Activated naive CD4-positive, alpha-beta T cell treated with anti-CD3 and anti-CD28 coated beads, Interleukin-2, amount 50 U/mL, for 24 hours (primary cell): ENCODE results near the gene ARAP1.

Experiments used
- H3K27ac Mint-ChIP-seq: one replicate; pipeline ENCODE4 v1.8.0; 2021; ENCODE audit warnings: mild to moderate bottlenecking, mixed read lengths
- H3K27me3 Mint-ChIP-seq: one replicate; pipeline ENCODE4 v1.8.0; 2021; ENCODE audit warnings: mixed read lengths
- H3K36me3 Mint-ChIP-seq: one replicate; pipeline ENCODE4 v1.8.0; 2021; ENCODE audit warnings: mixed read lengths
- H3K4me1 Mint-ChIP-seq: one replicate; pipeline ENCODE4 v1.8.0; 2021; ENCODE audit warnings: mixed read lengths
- H3K4me3 Mint-ChIP-seq: one replicate; pipeline ENCODE4 v1.8.0; 2021; ENCODE audit warnings: mild to moderate bottlenecking, mixed read lengths
- H3K9me3 Mint-ChIP-seq: one replicate; pipeline ENCODE4 v1.8.0; 2021; ENCODE audit warnings: mixed read lengths

Gene ARAP1

DNA sequence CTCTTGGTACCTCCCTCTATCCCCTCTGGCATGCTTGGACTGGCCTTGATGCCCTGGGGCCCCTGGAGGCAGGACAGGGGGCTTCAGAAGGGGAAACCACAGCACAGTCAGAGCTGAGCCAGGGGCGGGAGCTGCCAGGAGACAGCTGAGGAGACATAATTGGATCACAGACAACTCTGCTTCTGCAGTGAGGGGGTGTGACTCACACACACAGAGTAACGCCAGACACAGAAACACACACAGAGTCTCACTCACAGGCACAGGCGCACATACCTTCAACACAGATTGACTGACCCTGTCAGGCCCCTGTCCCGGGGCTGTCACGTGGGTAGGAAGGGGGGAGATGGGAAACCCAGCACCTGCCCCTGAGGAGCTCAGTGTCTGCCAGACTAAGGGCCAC, 21.1 kb upstream of the ARAP1 start:
- Mint-ChIP-seq H3K4me3 (no peak overlapping the region), H3K9me3 (no peaks in the 10 kb centered on the region), H3K4me1 (peaks cover 4% of the 10 kb centered on the region), H3K27ac (no peak overlapping the region), H3K36me3 (no peaks in the 10 kb centered on the region), H3K27me3 (no peaks in the 10 kb centered on the region)

DNA sequence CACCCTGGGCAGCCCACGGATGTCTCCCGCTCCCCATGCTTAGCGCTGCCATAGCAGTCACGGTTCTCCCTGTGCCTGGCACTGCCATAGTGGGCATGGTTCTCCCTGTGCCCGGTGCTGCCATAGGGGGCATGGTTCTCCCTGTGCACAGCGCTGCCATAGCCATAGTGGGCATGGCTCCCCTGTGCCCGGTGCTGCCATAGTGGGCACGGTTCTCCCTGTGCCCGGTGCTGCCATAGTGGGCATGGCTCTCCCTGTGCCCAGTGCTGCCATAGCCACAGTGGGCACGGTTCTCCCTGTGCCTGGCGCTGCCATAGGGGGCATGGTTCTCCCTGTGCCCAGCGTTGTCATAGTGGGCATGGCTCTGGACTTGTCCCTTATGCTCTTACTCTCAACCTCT, 19.9 kb upstream of the ARAP1 start:
- Mint-ChIP-seq H3K4me1 (peaks cover 4% of the 10 kb centered on the region), H3K9me3 (no peaks in the 10 kb centered on the region), H3K4me3 (no peak overlapping the region), H3K27me3 (no peaks in the 10 kb centered on the region), H3K27ac (no peak overlapping the region), H3K36me3 (no peaks in the 10 kb centered on the region)

- Mint-ChIP-seq H3K36me3 (no peaks in the 10 kb centered on the region), H3K4me1 (peaks cover 4% of the 10 kb centered on the region), H3K27ac (no peak overlapping the region), H3K27me3 (no peaks in the 10 kb centered on the region), H3K9me3 (no peaks in the 10 kb centered on the region), H3K4me3 (no peak overlapping the region)
Measured at GRCh38 chr11:72771507-72771906, 19.3 kb upstream of the ARAP1 start.

DNA sequence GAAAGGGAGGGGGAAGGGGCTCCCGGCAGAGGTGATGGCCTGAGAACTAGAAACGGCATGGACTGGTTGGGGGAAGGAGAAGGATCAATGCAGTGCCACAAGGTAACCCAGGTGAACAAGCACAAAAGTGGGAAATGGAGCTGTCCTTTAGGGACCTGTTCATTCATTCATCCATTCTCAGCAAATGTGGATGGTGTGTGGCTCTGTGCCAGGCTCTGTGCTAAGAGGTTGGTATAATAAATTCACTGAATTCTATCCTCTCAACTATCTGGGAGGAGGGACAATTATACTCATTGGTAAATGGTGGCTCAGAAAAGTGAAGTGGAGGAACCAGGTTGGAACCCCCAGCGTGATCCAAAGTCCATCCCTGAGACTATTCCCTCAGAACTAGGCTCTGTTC, 18.6 kb upstream of the ARAP1 start:
- no peak overlapping the region for H3K27ac Mint-ChIP-seq
- no peaks in the 10 kb centered on the region for H3K36me3 Mint-ChIP-seq
- no peaks in the 10 kb centered on the region for H3K27me3 Mint-ChIP-seq
- H3K9me3 Mint-ChIP-seq: no peaks in the 10 kb centered on the region
- peaks cover under 1% of the 10 kb centered on the region for H3K4me1 Mint-ChIP-seq
- H3K4me3 Mint-ChIP-seq: no peak overlapping the region

- H3K27me3 Mint-ChIP-seq: no peaks in the 10 kb centered on the region
- no peaks in the 10 kb centered on the region for H3K9me3 Mint-ChIP-seq
- no peak overlapping the region for H3K27ac Mint-ChIP-seq
- no peak overlapping the region for H3K4me3 Mint-ChIP-seq
- H3K4me1 Mint-ChIP-seq: no peaks in the 10 kb centered on the region
- H3K36me3 Mint-ChIP-seq: no peaks in the 10 kb centered on the region
Measured at GRCh38 chr11:72769680-72770079, 17.5 kb upstream of the ARAP1 start.

GRCh38 chr11:72768581-72768980, 16.4 kb upstream of the ARAP1 start:
- H3K4me1 Mint-ChIP-seq: no peaks in the 10 kb centered on the region
- no peak overlapping the region for H3K4me3 Mint-ChIP-seq
- H3K36me3 Mint-ChIP-seq: no peaks in the 10 kb centered on the region
- no peak overlapping the region for H3K27ac Mint-ChIP-seq
- H3K9me3 Mint-ChIP-seq: no peaks in the 10 kb centered on the region
- no peaks in the 10 kb centered on the region for H3K27me3 Mint-ChIP-seq

DNA sequence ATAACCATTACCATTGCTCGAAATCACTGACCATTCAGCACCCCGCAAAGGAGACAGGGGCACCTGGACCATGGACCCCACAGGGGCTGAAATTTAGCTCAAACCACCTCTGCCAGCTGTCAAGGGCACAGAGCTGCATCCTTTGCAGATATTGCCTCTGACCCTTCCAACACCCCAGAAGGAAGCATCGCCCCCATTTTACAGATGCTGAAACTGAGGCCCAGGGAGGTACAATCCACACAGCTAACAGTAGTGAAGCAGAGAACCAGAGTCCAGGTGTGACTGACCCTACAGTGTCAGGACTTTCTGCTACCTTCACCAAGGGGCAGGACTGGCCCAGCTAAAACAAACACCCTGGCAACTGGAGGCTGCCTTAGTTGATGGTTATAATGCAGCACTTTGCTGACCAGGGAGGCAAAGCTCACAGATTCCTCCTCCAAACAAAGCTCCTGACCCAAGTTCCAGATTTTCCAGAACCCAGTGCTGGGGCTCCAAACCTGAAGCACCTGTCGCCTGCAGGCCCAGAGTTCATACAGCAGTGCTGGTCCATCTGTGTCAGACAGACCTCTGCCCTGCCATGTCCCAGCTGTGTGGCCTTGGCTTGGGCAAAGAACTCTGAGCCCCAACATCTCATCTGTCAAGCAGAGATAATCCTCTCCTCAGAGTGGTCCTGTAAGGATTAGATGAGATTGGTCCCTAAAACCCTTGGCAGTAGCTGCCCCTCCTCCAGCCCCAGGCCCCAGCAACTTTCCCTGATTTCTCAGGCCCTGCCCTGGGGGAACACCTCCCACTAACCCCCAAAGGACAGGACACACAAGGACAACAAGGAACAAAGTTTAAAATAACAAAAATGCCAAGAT, 15.2 kb upstream of the ARAP1 start:
- H3K4me1 Mint-ChIP-seq: peaks cover 5% of the 10 kb centered on the region
- H3K9me3 Mint-ChIP-seq: no peaks in the 10 kb centered on the region
- no peak overlapping the region for H3K27ac Mint-ChIP-seq
- no peaks in the 10 kb centered on the region for H3K36me3 Mint-ChIP-seq
- H3K27me3 Mint-ChIP-seq: no peaks in the 10 kb centered on the region
- no peak overlapping the region for H3K4me3 Mint-ChIP-seq

- Mint-ChIP-seq H3K9me3 (no peaks in the 10 kb centered on the region), H3K4me3 (no peak overlapping the region), H3K36me3 (no peaks in the 10 kb centered on the region), H3K27me3 (no peaks in the 10 kb centered on the region), H3K4me1 (peaks cover 5% of the 10 kb centered on the region), H3K27ac (no peak overlapping the region)
Measured at GRCh38 chr11:72766152-72766902, 14.1 kb upstream of the ARAP1 start.

- no peaks in the 10 kb centered on the region for H3K9me3 Mint-ChIP-seq
- no peak overlapping the region for H3K27ac Mint-ChIP-seq
- no peaks in the 10 kb centered on the region for H3K27me3 Mint-ChIP-seq
- no peaks in the 10 kb centered on the region for H3K36me3 Mint-ChIP-seq
- peaks cover 5% of the 10 kb centered on the region for H3K4me1 Mint-ChIP-seq
- H3K4me3 Mint-ChIP-seq: no peak overlapping the region
Measured at GRCh38 chr11:72764503-72764902, 12.3 kb upstream of the ARAP1 start.

- no peaks in the 10 kb centered on the region for H3K27me3 Mint-ChIP-seq
- H3K4me3 Mint-ChIP-seq: no peak overlapping the region
- H3K36me3 Mint-ChIP-seq: no peaks in the 10 kb centered on the region
- no peak overlapping the region for H3K27ac Mint-ChIP-seq
- H3K4me1 Mint-ChIP-seq: peaks cover 5% of the 10 kb centered on the region
- no peaks in the 10 kb centered on the region for H3K9me3 Mint-ChIP-seq
Measured at GRCh38 chr11:72763823-72764222, 11.6 kb upstream of the ARAP1 start.

GRCh38 chr11:72762641-72763304, 10.6 kb upstream of the ARAP1 start:
- Mint-ChIP-seq H3K27me3 (no peaks in the 10 kb centered on the region), H3K9me3 (no peaks in the 10 kb centered on the region), H3K4me3 (no peak overlapping the region), H3K27ac (no peak overlapping the region), H3K36me3 (no peaks in the 10 kb centered on the region), H3K4me1 (peaks cover 5% of the 10 kb centered on the region)

- no peak overlapping the region for H3K4me3 Mint-ChIP-seq
- H3K4me1 Mint-ChIP-seq: peaks cover 5% of the 10 kb centered on the region
- no peak overlapping the region for H3K27ac Mint-ChIP-seq
- H3K36me3 Mint-ChIP-seq: no peaks in the 10 kb centered on the region
- no peaks in the 10 kb centered on the region for H3K27me3 Mint-ChIP-seq
- no peaks in the 10 kb centered on the region for H3K9me3 Mint-ChIP-seq
Measured at GRCh38 chr11:72760539-72761405, 8.6 kb upstream of the ARAP1 start.

GRCh38 chr11:72759468-72759985, 7.3 kb upstream of the ARAP1 start:
- Mint-ChIP-seq H3K4me3 (no peak overlapping the region), H3K36me3 (no peaks in the 10 kb centered on the region), H3K27me3 (no peaks in the 10 kb centered on the region), H3K4me1 (peaks cover 5% of the 10 kb centered on the region), H3K9me3 (no peaks in the 10 kb centered on the region), H3K27ac (no peak overlapping the region)

GRCh38 chr11:72758690-72759389, 6.6 kb upstream of the ARAP1 start:
- Mint-ChIP-seq H3K27ac (no peak overlapping the region), H3K36me3 (no peaks in the 10 kb centered on the region), H3K4me3 (no peak overlapping the region), H3K9me3 (no peaks in the 10 kb centered on the region), H3K27me3 (no peaks in the 10 kb centered on the region), H3K4me1 (peaks cover 5% of the 10 kb centered on the region)
